ENCODE results near the gene ERN1.

The ERN1 gene

GRCh38 chr17:64059756-64060155 is 70.2 kb downstream of the ERN1 start:
- DNase-seq (ENCODE audit: low read depth in 2 of 2) = no peak

- no peak for DNase-seq (ENCODE audit: low read depth in 2 of 2)
Measured at GRCh38 chr17:64058621-64059020, 71.3 kb downstream of the ERN1 start.

- no peak for DNase-seq (ENCODE audit: low read depth in 2 of 2)
Measured at GRCh38 chr17:64057701-64058263, 72.2 kb downstream of the ERN1 start.

- DNase-seq (ENCODE audit: low read depth in 2 of 2) = no peak
Measured at GRCh38 chr17:64056269-64057005, 73.5 kb downstream of the ERN1 start.

GRCh38 chr17:64055183-64056142 is 74.5 kb downstream of the ERN1 start:
- no peak for DNase-seq (ENCODE audit: low read depth in 2 of 2)

- no peak for DNase-seq (ENCODE audit: low read depth in 2 of 2)
Measured at GRCh38 chr17:64054304-64054703, 75.6 kb downstream of the ERN1 start.

GRCh38 chr17:64053101-64053500 is 76.8 kb downstream of the ERN1 start:
- no peak for DNase-seq (ENCODE audit: low read depth in 2 of 2)

GRCh38 chr17:64051153-64051552 is 78.8 kb downstream of the ERN1 start:
- no peak for DNase-seq (ENCODE audit: low read depth in 2 of 2)

GRCh38 chr17:64048805-64049204 is 81.1 kb downstream of the ERN1 start:
- DNase-seq (ENCODE audit: low read depth in 2 of 2) = no peak

GRCh38 chr17:64045176-64045575 is 84.8 kb downstream of the ERN1 start:
- no peak for DNase-seq (ENCODE audit: low read depth in 2 of 2)

GRCh38 chr17:64042700-64043485 is 87.1 kb downstream of the ERN1 start:
- DNase-seq (ENCODE audit: low read depth in 2 of 2) = no peak

GRCh38 chr17:64041912-64042311 is 88.0 kb downstream of the ERN1 start:
- DNase-seq (ENCODE audit: low read depth in 2 of 2) = no peak

- DNase-seq (ENCODE audit: low read depth in 2 of 2) = no peak
Measured at GRCh38 chr17:64040206-64040605, 89.7 kb downstream of the ERN1 start.

GRCh38 chr17:64039106-64039400 is 90.9 kb downstream of the ERN1 start:
- no peak for DNase-seq (ENCODE audit: low read depth in 2 of 2)

GRCh38 chr17:64038331-64039105 is 91.4 kb downstream of the ERN1 start:
- DNase-seq (ENCODE audit: low read depth in 2 of 2) = no peak

GRCh38 chr17:64037802-64038201 is 92.1 kb downstream of the ERN1 start:
- no peak for DNase-seq (ENCODE audit: low read depth in 2 of 2)

- DNase-seq (ENCODE audit: low read depth in 2 of 2) = no peak
Measured at GRCh38 chr17:64037180-64037579, 92.8 kb downstream of the ERN1 start.

GRCh38 chr17:64036198-64036922 is 93.6 kb downstream of the ERN1 start:
- DNase-seq (ENCODE audit: low read depth in 2 of 2) = no peak

- no peak for DNase-seq (ENCODE audit: low read depth in 2 of 2)
Measured at GRCh38 chr17:64032081-64032480, 97.9 kb downstream of the ERN1 start.

- DNase-seq (ENCODE audit: low read depth in 2 of 2) = peak; percentile 54 to 70
Measured at GRCh38 chr17:64028874-64029464, 101.0 kb downstream of the ERN1 start.

Data from stimulated activated CD4-positive, alpha-beta T cell treated with anti-CD3 and anti-CD28 coated beads, Interleukin-15, amount 100 ng/mL, for 48 hours (primary cell).